Ectodermal cell (in vitro differentiated cells): ENCODE measurements around the gene KRTAP29-1.
"Not testable (repeated sequence)": the region's sequence is repeated elsewhere in the genome, so short reads cannot be mapped to it uniquely, and the experiment has no call there.

Source experiments
- H3K27ac ChIP-seq: 2 replicates; pipeline ENCODE4 v1.7.0; 2013; ENCODE audit warnings: mild to moderate bottlenecking, low read depth, low read length; ENCODE audit not compliant: insufficient read depth, poor library complexity, severe bottlenecking
- H3K27me3 ChIP-seq: 2 replicates; pipeline ENCODE4 v1.7.0; 2013; ENCODE audit warnings: mild to moderate bottlenecking, low read length; ENCODE audit not compliant: insufficient read depth, control insufficient read depth, poor library complexity, severe bottlenecking
- H3K36me3 ChIP-seq: one replicate; pipeline ENCODE4 v1.7.0; 2013; ENCODE audit warnings: low read length; ENCODE audit not compliant: control insufficient read depth, insufficient read depth
- H3K4me1 ChIP-seq: one replicate; pipeline ENCODE4 v1.7.0; 2013; ENCODE audit warnings: low read length; ENCODE audit not compliant: control insufficient read depth, insufficient read depth
- H3K4me3 ChIP-seq: 2 replicates; pipeline ENCODE4 v1.7.0; 2013; ENCODE audit warnings: low read depth, low read length, control low read depth; ENCODE audit not compliant: insufficient read depth
- H3K9me3 ChIP-seq: 2 replicates; pipeline ENCODE4 v1.7.0; 2013; ENCODE audit warnings: mild to moderate bottlenecking, low read length, moderate library complexity; ENCODE audit not compliant: control insufficient read depth
- WGBS, 2 experiments: methylation state at CpG; one replicate each; pipeline ENCODE4 v1.1.7; 2013; ENCODE audit warnings: missing lambda C conversion rate in 2 of 2; 5-methylcytosine and 5-hydroxymethylcytosine counted together

The KRTAP29-1 gene

DNA sequence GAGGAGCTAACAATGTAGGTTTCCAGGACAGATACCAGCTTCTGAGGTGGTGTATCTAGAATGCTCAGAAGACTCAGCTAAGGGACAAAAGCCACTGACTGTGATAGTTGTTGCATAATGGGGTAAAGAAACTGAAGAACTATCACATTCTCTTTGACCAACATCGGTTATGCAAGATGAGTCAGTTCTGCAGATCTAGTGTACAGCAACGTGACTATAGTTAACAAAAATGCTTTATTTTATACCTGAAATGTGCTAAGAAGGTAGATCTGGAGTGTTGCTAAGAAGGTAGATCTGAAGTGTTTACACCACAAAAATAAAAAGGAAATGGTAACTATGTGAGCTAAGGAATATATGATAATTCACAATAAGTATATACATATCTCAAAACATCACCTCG lies 34.9 kb downstream of the KRTAP29-1 start:
- no peak overlapping the region for H3K27ac ChIP-seq
- no peaks in the 10 kb centered on the region for H3K36me3 ChIP-seq
- H3K27me3 ChIP-seq, result no peaks in the 10 kb centered on the region
- H3K4me1 ChIP-seq, result no peaks in the 10 kb centered on the region
- no peak overlapping the region for H3K4me3 ChIP-seq
- H3K9me3 ChIP-seq, result no peaks in the 10 kb centered on the region
- 86 to 100% methylated on average over 1 to 2 of the region's 3 CpGs for WGBS, 2 experiments

DNA sequence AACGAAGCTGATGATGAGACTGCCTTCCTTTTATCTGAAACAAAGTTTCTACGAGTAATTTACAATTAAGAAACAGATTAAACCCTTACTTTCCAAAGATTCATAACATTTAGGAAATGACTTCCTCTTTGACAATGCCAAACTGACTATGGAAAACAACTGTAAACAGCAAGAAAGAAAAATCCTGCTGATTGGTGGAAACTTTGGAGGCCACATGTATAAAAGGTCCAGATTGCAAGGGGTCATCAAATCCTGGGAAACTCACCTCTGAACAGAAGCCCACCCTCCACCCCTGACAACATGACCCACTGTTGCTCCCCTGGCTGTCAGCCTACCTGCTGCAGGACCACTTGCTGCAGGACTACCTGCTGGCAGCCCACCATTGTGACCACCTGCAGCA lies 37.6 kb downstream of the KRTAP29-1 start, which contains the start of gene KRTAP9-6:
Gene KRTAP9-6, plus strand, starts transcription at position 301 of the 400 bp plus-strand sequence. Its CDS starts 0 bp downstream, at position 301.
- Histone ChIP-seq H3K36me3 (no peaks in the 10 kb centered on the region), H3K27ac (no peak within 1 kb of the TSS), H3K4me1 (no peaks in the 10 kb centered on the region), H3K4me3 (no peak within 1 kb of the TSS), H3K27me3 (no peaks in the 10 kb centered on the region), H3K9me3 (no peaks in the 10 kb centered on the region)
- 83 to 86% methylated on average over 2 of the region's 2 CpGs for WGBS, 2 experiments

DNA sequence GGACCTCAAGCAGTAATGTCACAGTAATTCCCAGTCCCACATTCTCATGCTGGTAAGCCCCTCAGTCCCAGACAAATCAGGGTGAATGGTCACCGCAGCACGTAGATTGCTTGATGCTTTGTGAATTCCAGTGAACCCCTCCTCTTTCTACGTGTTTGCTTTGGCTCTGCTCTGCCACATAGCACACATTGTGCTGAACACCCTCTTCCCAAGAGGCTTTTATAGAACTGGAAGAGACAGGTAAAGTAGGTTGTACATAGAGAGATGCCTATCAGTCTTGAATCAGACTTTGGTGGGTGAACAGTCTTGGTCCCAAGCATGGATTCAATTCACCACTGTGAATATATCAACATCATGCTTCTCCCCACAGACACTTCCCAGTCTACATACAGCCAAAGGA lies 38.1 kb downstream of the KRTAP29-1 start:
- Histone ChIP-seq H3K36me3 (no peaks in the 10 kb centered on the region), H3K27ac (no peak overlapping the region), H3K9me3 (no peaks in the 10 kb centered on the region), H3K4me1 (no peaks in the 10 kb centered on the region), H3K27me3 (no peaks in the 10 kb centered on the region), H3K4me3 (no peak overlapping the region)
- 84 to 93% methylated on average over 3 of the region's 3 CpGs for WGBS, 2 experiments

DNA sequence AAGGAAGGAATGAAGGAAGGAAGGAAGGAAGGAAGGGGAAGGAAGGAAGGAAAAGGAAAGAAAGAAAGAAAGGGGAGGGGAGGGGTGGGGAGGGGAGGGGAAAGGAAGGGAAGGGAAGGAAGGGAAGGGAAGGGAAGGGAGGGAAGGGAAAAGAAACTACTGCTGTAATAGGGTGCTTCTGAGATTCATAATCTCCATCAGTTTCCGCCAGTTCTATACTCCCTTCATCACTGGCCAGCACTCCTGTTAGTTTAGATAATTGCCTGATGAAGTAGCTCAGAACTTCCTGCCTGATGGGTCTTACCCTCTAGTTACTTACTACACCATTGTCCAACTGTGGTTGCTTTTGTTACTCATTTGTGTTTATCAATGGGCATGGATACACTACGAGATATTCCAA lies 39.4 kb downstream of the KRTAP29-1 start:
- H3K4me1 ChIP-seq, result no peaks in the 10 kb centered on the region
- H3K9me3 ChIP-seq, result no peaks in the 10 kb centered on the region
- no peaks in the 10 kb centered on the region for H3K36me3 ChIP-seq
- H3K27ac ChIP-seq, result no peak overlapping the region
- WGBS, 2 experiments, result 96% methylated on average over 2 of the region's 2 CpGs
- no peaks in the 10 kb centered on the region for H3K27me3 ChIP-seq
- H3K4me3 ChIP-seq, result no peak overlapping the region

DNA sequence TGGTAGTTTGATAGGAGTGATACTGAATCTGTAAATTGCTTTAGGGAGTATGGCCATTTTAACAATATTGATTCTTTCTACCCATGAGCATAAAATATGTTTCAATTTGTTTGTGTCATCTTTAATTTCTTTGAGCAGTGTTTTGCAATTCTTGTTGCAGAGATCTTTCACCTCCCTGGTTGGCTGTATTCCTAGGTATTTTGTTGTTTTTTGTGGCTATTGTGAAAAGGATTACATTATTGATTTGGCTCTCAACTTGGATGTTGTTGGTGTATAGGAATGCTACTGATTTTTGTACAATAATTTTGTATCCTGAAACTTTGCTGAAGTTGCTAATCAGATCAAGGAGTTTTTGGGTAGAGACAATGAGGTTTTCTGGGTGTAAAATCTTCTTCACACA lies 44.2 kb downstream of the KRTAP29-1 start:
- H3K27ac ChIP-seq, result no peak overlapping the region
- H3K27me3 ChIP-seq, result no peaks in the 10 kb centered on the region
- H3K36me3 ChIP-seq, result no peaks in the 10 kb centered on the region
- no peaks in the 10 kb centered on the region for H3K4me1 ChIP-seq
- H3K4me3 ChIP-seq, result no peak overlapping the region
- H3K9me3 ChIP-seq, result no peaks in the 10 kb centered on the region

DNA sequence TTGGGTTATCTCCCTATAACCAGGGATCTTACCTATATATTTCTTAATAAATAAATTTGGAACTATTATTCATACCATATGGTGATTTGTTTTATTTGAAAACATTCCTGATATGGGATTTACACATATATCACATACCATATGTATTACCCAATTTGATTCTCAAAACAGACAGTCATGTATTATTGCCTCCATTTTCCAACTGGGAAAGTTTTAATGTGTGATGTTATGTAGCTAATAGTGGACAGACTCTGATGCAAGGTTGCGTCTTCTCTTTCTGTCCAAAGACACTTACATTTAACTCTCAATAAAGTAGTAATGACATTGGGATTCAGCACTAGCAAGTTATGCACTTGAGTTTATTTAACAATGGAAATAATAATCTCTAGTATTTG lies 46.4 kb downstream of the KRTAP29-1 start:
- Histone ChIP-seq H3K27me3 (peaks cover 3% of the 10 kb centered on the region), H3K4me3 (no peak overlapping the region), H3K9me3 (no peaks in the 10 kb centered on the region), H3K4me1 (no peaks in the 10 kb centered on the region), H3K27ac (no peak overlapping the region), H3K36me3 (no peaks in the 10 kb centered on the region)
- 92% methylated on average over 1 of the region's 1 CpG; no CpG with 5 or more reads in 1 of the 2 experiments for WGBS, 2 experiments

DNA sequence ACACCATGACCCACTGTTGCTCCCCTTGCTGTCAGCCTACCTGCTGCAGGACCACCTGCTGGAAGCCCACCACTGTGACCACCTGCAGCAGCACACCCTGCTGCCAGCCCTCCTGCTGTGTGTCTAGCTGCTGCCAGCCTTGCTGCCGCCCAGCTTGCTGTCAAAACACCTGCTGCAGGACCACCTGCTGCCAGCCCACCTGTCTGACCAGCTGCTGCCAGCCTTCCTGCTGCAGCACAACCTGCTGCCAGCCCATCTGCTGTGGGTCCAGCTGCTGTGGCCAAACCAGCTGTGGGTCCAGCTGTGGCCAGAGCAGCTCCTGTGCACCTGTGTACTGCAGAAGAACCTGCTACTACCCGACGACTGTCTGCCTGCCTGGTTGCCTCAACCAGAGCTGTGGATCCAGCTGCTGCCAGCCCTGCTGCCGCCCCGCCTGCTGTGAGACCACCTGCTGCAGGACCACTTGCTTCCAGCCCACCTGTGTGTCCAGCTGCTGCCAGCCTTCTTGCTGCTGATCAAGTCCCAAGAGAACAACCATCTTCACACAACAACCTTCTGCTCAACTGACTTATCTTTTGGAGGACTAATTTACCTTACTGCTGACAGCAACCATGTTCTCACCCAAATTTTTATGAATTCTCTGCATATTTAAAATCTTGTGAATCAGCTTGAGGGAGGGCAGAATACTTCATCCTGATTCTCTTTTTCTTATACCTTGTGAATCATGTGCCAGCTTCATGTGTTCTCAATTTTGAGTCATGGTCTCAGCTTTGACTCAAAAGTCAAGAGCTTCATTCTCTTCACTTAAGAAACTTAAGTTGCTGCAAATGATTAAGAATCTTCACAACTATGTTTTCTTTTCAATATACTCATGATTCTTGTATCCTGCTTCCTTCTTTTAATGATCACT lies 47.0 kb downstream of the KRTAP29-1 start, which contains the start of gene KRTAP9-9:
Gene KRTAP9-9, plus strand, starts transcription at position 4 of the 910 bp plus-strand sequence.
- not testable (repeated sequence) for H3K27me3 ChIP-seq, H3K4me3 ChIP-seq, H3K9me3 ChIP-seq, H3K4me1 ChIP-seq, H3K36me3 ChIP-seq, H3K27ac ChIP-seq
- 75 to 80% methylated on average over 5 of the region's 5 CpGs for WGBS, 2 experiments

DNA sequence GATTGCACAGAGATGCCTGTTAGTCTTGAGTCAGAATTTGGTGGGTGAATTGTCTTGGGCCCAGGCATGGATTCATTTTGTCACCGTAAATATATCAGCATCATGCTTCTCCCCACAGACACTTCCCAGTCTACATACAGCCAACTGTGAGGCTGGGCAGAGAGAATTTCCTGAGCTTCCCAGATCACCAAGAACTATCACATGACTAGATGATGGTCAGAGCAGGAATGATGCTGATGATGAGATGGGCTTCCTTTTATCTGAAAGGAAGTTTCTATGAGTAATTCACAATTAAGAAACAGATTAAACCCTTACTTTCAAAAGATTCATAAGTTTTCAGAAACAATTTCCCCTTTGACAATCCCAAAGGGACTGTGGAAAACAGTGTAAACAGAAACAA lies 47.8 kb downstream of the KRTAP29-1 start:
- no peak overlapping the region for H3K27ac ChIP-seq
- 43 to 50% methylated on average over 1 of the region's 1 CpG for WGBS, 2 experiments
- H3K27me3 ChIP-seq, result peaks cover 3% of the 10 kb centered on the region

More for the DNA sequence above, 47.8 kb downstream of the KRTAP29-1 start:
- Histone ChIP-seq H3K36me3 (no peaks in the 10 kb centered on the region), H3K4me1 (no peaks in the 10 kb centered on the region), H3K9me3 (no peaks in the 10 kb centered on the region), H3K4me3 (no peak overlapping the region)
